ENCODE data around the gene FAM168A. TPM values are rescaled to one million over a fixed set of nuclear protein-coding genes. Genes with fewer than 3 reads are reported as not detected.

The FAM168A gene
- total and polyA plus RNA-seq, 2 donors from 2014 or later: 8.9 to 38.1 TPM

DNA sequence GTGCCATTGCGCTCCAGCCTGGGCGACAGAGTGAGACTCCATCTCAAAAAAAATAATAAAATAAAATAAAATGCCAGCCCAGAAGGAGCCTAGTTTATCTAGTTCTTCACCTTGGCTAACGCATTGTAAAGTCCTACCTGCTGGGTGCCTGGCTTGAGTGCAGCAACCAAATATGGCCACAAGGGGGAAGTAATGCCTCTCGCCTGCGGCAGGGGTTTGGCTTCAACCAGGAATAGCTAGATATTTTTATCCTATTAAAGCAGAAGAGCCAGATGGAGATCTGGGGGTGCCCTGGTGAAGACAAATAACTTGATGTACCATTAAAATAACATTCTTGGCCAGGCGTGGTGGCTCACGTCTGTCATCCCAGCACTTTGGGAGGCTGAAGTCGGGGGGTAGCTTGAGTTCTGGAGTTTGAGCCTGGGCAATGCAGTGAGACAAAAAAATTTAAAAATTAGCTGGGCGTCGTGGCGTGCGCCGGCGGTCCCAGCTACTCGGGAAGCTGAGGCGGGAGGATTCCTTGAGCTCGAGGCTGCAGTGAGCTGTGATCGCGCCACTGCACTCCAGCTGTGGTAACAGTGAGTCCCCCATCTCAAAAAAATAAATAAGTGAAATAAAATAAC is 27.9 kb upstream of the FAM168A start:
- H3K4me1 ChIP-seq (ENCODE audit: control insufficient read depth in 2 of 3, insufficient read depth in 2 of 3, low read depth in 1 of 3, low read length in 3 of 3): peaks cover 0 to 2% (median 0%) of the 10 kb centered on the region in 3 donors
- H3K27ac ChIP-seq (ENCODE audit: low read depth in 2 of 2, low read length in 2 of 2): no peak overlapping the region
- peak; percentile 77 to 84 (median 81) for DNase-seq
- no peaks in the 10 kb centered on the region for H3K9me3 ChIP-seq (ENCODE audit: control insufficient read depth in 2 of 3, insufficient read depth in 1 of 3, low read length in 3 of 3)
- TF ChIP-seq, protein P1, sequence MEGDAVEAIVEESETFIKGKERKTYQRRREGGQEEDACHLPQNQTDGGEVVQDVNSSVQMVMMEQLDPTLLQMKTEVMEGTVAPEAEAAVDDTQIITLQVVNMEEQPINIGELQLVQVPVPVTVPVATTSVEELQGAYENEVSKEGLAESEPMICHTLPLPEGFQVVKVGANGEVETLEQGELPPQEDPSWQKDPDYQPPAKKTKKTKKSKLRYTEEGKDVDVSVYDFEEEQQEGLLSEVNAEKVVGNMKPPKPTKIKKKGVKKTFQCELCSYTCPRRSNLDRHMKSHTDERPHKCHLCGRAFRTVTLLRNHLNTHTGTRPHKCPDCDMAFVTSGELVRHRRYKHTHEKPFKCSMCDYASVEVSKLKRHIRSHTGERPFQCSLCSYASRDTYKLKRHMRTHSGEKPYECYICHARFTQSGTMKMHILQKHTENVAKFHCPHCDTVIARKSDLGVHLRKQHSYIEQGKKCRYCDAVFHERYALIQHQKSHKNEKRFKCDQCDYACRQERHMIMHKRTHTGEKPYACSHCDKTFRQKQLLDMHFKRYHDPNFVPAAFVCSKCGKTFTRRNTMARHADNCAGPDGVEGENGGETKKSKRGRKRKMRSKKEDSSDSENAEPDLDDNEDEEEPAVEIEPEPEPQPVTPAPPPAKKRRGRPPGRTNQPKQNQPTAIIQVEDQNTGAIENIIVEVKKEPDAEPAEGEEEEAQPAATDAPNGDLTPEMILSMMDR (IDR thresholded peaks at IDR 0.05; ENCODE audit: borderline replicate concordance, extremely low read depth, insufficient read depth): peak; percentile 95
- no peaks in the 10 kb centered on the region for H3K27me3 ChIP-seq (ENCODE audit: control insufficient read depth, insufficient read depth, low read length)
- intact Hi-C loops (cut with DNase I): no loop called here
- peak; percentile 58 for FAIRE-seq
- no peak overlapping the region for H3K4me3 ChIP-seq (ENCODE audit: low read length in 3 of 3)
- no peak overlapping the region for H3K9ac ChIP-seq (ENCODE audit: low read length in 3 of 3)
- H3K36me3 ChIP-seq (ENCODE audit: control insufficient read depth in 2 of 3, insufficient read depth in 3 of 3, low read length in 3 of 3): no peaks in the 10 kb centered on the region

- no peaks in the 10 kb centered on the region for H3K36me3 ChIP-seq (ENCODE audit: control insufficient read depth in 2 of 3, insufficient read depth in 3 of 3, low read length in 3 of 3)
- peaks cover 0 to 2% (median 0%) of the 10 kb centered on the region in 3 donors for H3K4me1 ChIP-seq (ENCODE audit: control insufficient read depth in 2 of 3, insufficient read depth in 2 of 3, low read depth in 1 of 3, low read length in 3 of 3)
- H3K27ac ChIP-seq (ENCODE audit: low read depth in 2 of 2, low read length in 2 of 2): no peak overlapping the region
- peak in 2 of 5 donors; percentile 10 to 45 for DNase-seq
- no peak overlapping the region for H3K9ac ChIP-seq (ENCODE audit: low read length in 3 of 3)
- H3K27me3 ChIP-seq (ENCODE audit: control insufficient read depth, insufficient read depth, low read length): no peaks in the 10 kb centered on the region
- H3K9me3 ChIP-seq (ENCODE audit: control insufficient read depth in 2 of 3, insufficient read depth in 1 of 3, low read length in 3 of 3): no peaks in the 10 kb centered on the region
- FAIRE-seq: no peak
- intact Hi-C loops (cut with DNase I): no loop called here
- no peak overlapping the region for H3K4me3 ChIP-seq (ENCODE audit: low read length in 3 of 3)
- TF ChIP-seq, protein P1 (IDR thresholded peaks at IDR 0.05; ENCODE audit: borderline replicate concordance, extremely low read depth, insufficient read depth): no peak
Measured at GRCh38 chr11:73623686-73624085, 25.8 kb upstream of the FAM168A start.

- intact Hi-C loops (cut with DNase I): no loop called here
- H3K4me3 ChIP-seq (ENCODE audit: low read length in 3 of 3): no peak overlapping the region
- no peaks in the 10 kb centered on the region for H3K27me3 ChIP-seq (ENCODE audit: control insufficient read depth, insufficient read depth, low read length)
- H3K36me3 ChIP-seq (ENCODE audit: control insufficient read depth in 2 of 3, insufficient read depth in 3 of 3, low read length in 3 of 3): no peaks in the 10 kb centered on the region
- DNase-seq (no peak), FAIRE-seq (no peak)
- peaks cover 0 to 2% (median 0%) of the 10 kb centered on the region in 3 donors for H3K4me1 ChIP-seq (ENCODE audit: control insufficient read depth in 2 of 3, insufficient read depth in 2 of 3, low read depth in 1 of 3, low read length in 3 of 3)
- H3K27ac ChIP-seq (ENCODE audit: low read depth in 2 of 2, low read length in 2 of 2): no peak overlapping the region
- TF ChIP-seq, protein P1 (IDR thresholded peaks at IDR 0.05; ENCODE audit: borderline replicate concordance, extremely low read depth, insufficient read depth): no peak
- no peak overlapping the region for H3K9ac ChIP-seq (ENCODE audit: low read length in 3 of 3)
- no peaks in the 10 kb centered on the region for H3K9me3 ChIP-seq (ENCODE audit: control insufficient read depth in 2 of 3, insufficient read depth in 1 of 3, low read length in 3 of 3)
Measured at GRCh38 chr11:73622926-73623593, 25.1 kb upstream of the FAM168A start.

Measured in kidney (tissue), 14 donors.